GM12801 (cell line): Measurements from ENCODE around the gene EPC2.

Experiments used
- TF ChIP-seq, protein P1 (sequence below): IDR thresholded peaks from one replicate; pipeline ENCODE4 v1.5.1; 2011; ENCODE audit warnings: control low read depth; ENCODE audit not compliant: insufficient read length; ENCODE audit errors: extremely low read depth

Gene EPC2

DNA sequence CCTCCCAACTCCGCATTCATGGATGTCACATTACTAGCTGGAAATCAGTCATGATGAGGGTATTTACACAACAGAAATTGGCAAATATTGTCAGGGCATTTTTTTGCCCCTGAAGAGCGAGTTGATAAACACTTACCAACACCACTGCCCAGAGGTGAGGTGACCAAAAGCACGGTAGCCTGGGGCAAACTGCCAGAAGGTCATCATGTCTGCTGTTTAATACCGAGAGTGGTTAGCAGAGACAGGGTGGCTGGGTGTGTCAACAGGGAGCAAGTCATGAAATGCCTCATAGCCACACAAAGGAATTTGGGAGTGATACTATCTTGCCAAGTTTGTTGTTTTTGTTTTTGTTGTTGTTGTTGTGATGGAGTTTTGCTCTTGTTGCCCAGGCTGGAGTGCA is 37.0 kb upstream of the EPC2 start:
- TF ChIP-seq, protein P1, sequence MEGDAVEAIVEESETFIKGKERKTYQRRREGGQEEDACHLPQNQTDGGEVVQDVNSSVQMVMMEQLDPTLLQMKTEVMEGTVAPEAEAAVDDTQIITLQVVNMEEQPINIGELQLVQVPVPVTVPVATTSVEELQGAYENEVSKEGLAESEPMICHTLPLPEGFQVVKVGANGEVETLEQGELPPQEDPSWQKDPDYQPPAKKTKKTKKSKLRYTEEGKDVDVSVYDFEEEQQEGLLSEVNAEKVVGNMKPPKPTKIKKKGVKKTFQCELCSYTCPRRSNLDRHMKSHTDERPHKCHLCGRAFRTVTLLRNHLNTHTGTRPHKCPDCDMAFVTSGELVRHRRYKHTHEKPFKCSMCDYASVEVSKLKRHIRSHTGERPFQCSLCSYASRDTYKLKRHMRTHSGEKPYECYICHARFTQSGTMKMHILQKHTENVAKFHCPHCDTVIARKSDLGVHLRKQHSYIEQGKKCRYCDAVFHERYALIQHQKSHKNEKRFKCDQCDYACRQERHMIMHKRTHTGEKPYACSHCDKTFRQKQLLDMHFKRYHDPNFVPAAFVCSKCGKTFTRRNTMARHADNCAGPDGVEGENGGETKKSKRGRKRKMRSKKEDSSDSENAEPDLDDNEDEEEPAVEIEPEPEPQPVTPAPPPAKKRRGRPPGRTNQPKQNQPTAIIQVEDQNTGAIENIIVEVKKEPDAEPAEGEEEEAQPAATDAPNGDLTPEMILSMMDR, result no peak

DNA sequence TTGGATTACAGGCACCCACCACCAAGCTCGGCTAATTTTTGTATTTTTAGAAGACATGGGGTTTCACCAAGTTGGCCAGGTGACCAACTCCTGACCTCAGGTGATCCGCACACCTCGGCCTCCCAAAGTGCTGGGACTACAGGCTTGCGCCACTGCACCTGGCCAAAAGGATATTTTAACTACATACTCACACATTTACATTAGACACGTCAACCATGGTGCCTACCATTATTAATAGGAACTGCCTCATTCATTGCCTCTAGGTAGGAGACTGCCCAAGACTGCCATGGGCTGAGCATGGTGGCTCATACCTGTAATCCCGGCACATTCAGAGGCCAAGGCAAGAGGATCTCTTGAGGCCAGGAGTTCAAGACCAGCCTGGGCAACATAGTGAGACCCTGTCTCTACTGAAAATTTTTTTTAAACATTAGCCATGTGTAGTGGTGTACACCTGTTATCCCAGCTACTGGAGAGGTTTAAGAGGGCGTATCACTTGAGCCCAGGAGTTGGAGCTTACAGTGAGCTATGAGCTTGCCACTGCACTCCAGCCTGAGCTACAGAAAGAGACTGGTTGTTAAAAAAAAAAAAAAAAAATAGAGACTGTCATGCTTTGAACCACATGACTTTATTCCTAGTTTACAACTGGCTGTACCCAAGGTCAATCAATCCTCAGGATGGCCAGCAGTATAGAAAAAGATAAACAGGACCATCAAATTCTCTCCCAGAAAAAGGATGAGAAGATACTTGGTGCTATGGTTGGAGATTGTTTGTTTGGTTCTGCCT is 31.1 kb upstream of the EPC2 start:
- TF ChIP-seq, protein P1, result no peak

DNA sequence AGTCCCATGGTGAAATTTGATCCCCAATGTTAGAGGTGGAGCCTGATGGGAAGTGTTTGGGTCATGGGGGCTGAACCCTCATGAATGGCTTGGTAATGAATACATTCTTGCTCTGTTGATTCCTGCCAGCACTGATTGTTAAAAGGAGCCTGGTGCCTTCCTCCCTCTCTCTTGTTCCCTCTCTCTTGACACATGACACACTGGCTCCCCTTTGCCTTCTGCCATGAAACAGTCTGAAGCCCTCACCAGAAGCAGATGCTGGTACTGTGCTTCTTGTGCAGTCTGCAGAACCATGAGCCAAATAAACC is 30.6 kb upstream of the EPC2 start:
- TF ChIP-seq, protein P1, result no peak

DNA sequence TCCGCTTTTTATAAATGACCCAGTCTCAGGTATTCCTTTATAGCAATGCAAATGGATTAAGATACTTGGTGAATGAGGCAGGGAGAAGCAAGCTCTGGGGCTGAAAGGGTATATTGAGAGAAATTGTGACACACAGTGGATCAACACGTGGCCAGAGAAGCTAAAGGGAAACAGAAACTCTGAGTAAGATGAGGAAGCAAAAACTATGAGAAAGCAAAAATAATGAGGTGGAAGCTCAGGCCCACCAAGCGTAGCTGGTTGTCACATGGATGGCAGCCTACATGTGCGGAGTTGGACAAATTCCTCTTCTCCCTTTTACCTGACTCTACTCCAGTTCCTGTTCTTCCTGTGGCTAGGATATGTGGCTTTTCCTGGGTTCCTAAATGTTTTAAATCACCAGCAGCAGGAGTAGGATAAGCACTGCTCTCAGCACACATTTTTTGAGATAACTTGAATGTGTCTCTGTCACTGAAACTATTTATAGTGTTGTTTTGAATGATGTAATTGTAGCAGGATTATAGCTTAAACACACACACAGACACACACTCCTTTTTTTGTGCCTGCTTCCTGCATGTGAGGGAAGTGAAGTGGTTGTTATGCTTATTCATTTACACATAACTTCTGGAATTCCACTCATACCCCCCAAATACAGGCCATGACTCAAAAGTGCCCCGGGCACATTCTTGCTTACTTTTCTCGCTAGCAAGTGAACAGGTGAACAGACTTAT is 30.1 kb upstream of the EPC2 start:
- TF ChIP-seq, protein P1, result no peak

DNA sequence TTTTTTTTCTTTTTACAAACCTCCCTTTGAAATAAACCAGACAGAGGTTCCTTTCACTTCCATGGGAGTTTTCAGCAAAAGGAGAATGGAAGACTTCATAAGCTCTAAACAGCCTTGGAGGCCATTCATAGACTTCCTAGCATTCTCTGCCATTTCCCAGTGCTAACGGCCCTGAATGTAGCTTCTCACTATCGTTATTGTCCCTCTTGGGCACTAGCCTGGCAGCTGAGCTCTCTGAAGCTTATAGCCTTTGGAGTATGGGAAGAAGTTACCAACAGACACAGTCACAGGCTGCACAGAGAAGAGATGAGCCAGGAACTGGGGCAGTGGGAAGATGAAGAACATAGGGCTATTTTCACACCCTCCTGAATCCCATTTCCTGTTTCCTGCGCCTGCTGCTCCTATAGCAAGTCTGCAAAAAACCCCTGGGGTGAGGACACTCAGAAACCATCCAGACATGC is 29.1 kb upstream of the EPC2 start:
- TF ChIP-seq, protein P1, result no peak

DNA sequence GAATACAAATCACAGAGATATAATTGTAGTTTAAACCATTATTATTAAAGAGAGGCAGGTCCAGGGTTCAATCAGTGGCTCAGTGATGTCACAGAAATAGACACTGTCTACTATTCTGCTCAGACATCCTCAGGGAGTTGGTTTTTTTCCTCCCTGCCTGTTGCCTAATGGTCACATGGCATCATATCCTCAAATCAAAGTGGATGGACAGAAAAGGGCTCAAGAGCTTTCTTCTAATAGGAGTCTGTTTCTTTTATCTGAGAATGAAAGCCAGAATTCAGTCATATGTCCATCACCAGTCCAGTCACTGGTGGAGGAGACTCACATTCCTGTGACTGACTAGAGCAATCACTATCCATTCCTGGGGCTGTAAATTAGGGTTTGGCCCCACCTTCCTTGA is 27.9 kb upstream of the EPC2 start:
- TF ChIP-seq, protein P1, result no peak

DNA sequence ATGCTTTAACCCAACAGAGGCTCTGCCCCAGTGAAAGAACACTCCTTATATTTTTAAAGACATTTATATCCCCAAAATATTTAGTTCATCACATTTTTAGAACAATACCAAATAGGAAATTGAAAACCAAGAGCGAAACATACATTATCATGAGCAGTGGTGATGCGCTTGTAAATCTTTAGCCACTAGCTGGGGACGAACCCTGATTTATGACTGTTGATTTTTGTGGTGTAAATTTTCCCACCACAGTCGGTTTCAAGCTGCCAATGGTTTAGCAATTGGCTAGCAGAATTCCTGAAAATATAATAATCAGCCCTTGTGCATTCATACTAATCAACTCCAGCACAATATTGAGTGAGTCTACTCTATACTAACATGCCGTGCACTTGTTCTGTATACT is 27.3 kb upstream of the EPC2 start:
- TF ChIP-seq, protein P1, result no peak
